ENCODE measurements around the gene IRX6.

GRCh38 chr16:55297062-55297909 lies 26.7 kb upstream of the IRX6 start:
- TF ChIP-seq, protein P1, sequence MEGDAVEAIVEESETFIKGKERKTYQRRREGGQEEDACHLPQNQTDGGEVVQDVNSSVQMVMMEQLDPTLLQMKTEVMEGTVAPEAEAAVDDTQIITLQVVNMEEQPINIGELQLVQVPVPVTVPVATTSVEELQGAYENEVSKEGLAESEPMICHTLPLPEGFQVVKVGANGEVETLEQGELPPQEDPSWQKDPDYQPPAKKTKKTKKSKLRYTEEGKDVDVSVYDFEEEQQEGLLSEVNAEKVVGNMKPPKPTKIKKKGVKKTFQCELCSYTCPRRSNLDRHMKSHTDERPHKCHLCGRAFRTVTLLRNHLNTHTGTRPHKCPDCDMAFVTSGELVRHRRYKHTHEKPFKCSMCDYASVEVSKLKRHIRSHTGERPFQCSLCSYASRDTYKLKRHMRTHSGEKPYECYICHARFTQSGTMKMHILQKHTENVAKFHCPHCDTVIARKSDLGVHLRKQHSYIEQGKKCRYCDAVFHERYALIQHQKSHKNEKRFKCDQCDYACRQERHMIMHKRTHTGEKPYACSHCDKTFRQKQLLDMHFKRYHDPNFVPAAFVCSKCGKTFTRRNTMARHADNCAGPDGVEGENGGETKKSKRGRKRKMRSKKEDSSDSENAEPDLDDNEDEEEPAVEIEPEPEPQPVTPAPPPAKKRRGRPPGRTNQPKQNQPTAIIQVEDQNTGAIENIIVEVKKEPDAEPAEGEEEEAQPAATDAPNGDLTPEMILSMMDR (IDR thresholded peaks at IDR 0.05), result no peak
- TF ChIP-seq ATF1 (CRISPR knock-in tag; IDR thresholded peaks at IDR 0.05) (no peak), ZNF232 (CRISPR knock-in tag; IDR thresholded peaks at IDR 0.05) (no peak), CREB1 (CRISPR knock-in tag; IDR thresholded peaks at IDR 0.05) (no peak), E2F4 (CRISPR knock-in tag; IDR thresholded peaks at IDR 0.05; ENCODE audit: borderline replicate concordance, low read depth) (no peak), NFE2L1 (CRISPR knock-in tag; IDR thresholded peaks at IDR 0.05) (no peak), TEAD1 (CRISPR knock-in tag; IDR thresholded peaks at IDR 0.05) (no peak), TCF7 (CRISPR knock-in tag; IDR thresholded peaks at IDR 0.05; ENCODE audit: low read depth) (no peak)
- TF ChIP-seq, protein P2, sequence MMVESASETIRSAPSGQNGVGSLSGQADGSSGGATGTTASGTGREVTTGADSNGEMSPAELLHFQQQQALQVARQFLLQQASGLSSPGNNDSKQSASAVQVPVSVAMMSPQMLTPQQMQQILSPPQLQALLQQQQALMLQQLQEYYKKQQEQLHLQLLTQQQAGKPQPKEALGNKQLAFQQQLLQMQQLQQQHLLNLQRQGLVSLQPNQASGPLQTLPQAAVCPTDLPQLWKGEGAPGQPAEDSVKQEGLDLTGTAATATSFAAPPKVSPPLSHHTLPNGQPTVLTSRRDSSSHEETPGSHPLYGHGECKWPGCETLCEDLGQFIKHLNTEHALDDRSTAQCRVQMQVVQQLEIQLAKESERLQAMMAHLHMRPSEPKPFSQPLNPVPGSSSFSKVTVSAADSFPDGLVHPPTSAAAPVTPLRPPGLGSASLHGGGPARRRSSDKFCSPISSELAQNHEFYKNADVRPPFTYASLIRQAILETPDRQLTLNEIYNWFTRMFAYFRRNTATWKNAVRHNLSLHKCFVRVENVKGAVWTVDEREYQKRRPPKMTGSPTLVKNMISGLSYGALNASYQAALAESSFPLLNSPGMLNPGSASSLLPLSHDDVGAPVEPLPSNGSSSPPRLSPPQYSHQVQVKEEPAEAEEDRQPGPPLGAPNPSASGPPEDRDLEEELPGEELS (CRISPR knock-in tag; IDR thresholded peaks at IDR 0.05), result no peak
- TF ChIP-seq, protein P3, sequence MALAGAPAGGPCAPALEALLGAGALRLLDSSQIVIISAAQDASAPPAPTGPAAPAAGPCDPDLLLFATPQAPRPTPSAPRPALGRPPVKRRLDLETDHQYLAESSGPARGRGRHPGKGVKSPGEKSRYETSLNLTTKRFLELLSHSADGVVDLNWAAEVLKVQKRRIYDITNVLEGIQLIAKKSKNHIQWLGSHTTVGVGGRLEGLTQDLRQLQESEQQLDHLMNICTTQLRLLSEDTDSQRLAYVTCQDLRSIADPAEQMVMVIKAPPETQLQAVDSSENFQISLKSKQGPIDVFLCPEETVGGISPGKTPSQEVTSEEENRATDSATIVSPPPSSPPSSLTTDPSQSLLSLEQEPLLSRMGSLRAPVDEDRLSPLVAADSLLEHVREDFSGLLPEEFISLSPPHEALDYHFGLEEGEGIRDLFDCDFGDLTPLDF (CRISPR knock-in tag; IDR thresholded peaks at IDR 0.05), result no peak

All from WTC11 (cell line).